Liver (tissue), 9 donors: ENCODE results near the gene ATL2. TPM values are rescaled to one million over a fixed set of nuclear protein-coding genes. Genes with fewer than 3 reads are reported as not detected.

Experiments
- DNase-seq: peaks from one replicate; pipeline ENCODE4 v3.0.0-alpha.2; 2017; ENCODE audit warnings: low spot score
- H3K27ac ChIP-seq, 2 donors: one replicate each; pipeline ENCODE4 v1.7.0; 2013; ENCODE audit warnings: inconsistent platforms in 2 of 2, low read length in 2 of 2, control low read depth in 1 of 2, low read depth in 1 of 2, mild to moderate bottlenecking in 1 of 2
- H3K27me3 ChIP-seq, 4 donors: one replicate each; pipeline versions ENCODE4 v1.6.1 to v1.7.0; 2013; ENCODE audit warnings: low read length in 3 of 4, inconsistent platforms in 1 of 4, mild to moderate bottlenecking in 1 of 4, moderate library complexity in 1 of 4; ENCODE audit not compliant: control insufficient read depth in 4 of 4, insufficient read depth in 4 of 4
- H3K36me3 ChIP-seq, 4 donors: one replicate each; pipeline versions ENCODE4 v1.6.1 to v1.7.0; 2013; ENCODE audit warnings: low read length in 3 of 4, mild to moderate bottlenecking in 3 of 4, low read depth in 1 of 4, moderate library complexity in 1 of 4; ENCODE audit not compliant: control insufficient read depth in 4 of 4, insufficient read depth in 3 of 4
- H3K4me1 ChIP-seq, 4 donors: one replicate each; pipeline versions ENCODE4 v1.6.1 to v1.7.0; 2013; ENCODE audit warnings: low read length in 3 of 4, mild to moderate bottlenecking in 3 of 4, moderate library complexity in 1 of 4; ENCODE audit not compliant: control insufficient read depth in 4 of 4, insufficient read depth in 4 of 4
- H3K4me3 ChIP-seq, 3 donors: one replicate each; pipeline versions ENCODE4 v1.6.1 to v1.7.0; 2013; ENCODE audit warnings: low read length in 3 of 3, control low read depth in 1 of 3, low read depth in 1 of 3, mild to moderate bottlenecking in 1 of 3
- H3K9ac ChIP-seq, 2 donors: one replicate each; pipeline ENCODE4 v1.7.0; 2013; ENCODE audit warnings: low read length in 2 of 2, mild to moderate bottlenecking in 2 of 2, moderate library complexity in 2 of 2, control low read depth in 1 of 2, low read depth in 1 of 2
- H3K9me3 ChIP-seq, 4 donors: one replicate each; pipeline versions ENCODE4 v1.6.1 to v1.7.0; 2013; ENCODE audit warnings: low read length in 3 of 4; ENCODE audit not compliant: control insufficient read depth in 4 of 4
- EGR1 ChIP-seq, 2 donors: IDR thresholded peaks; 2 replicates each; pipeline ENCODE4 v1.6.1; 2016 to 2018; ENCODE audit warnings: antibody characterized with exemption in 2 of 2, low read depth in 2 of 2
- FOXA1 ChIP-seq: IDR thresholded peaks from 2 replicates; pipeline ENCODE4 v1.6.1; 2016; ENCODE audit warnings: antibody characterized with exemption
- FOXA2 ChIP-seq: IDR thresholded peaks from 2 replicates; pipeline ENCODE4 v1.6.1; 2016; ENCODE audit warnings: antibody characterized with exemption
- GABPA ChIP-seq, 2 donors: IDR thresholded peaks in 1 of 2; conservative IDR thresholded peaks in 1 of 2; 2 replicates each; pipeline ENCODE4 v1.6.1; 2016; ENCODE audit warnings: antibody characterized with exemption in 2 of 2, mild to moderate bottlenecking in 1 of 2, moderate library complexity in 1 of 2
- HNF4A ChIP-seq, 2 donors: conservative IDR thresholded peaks; 2 replicates each; pipeline ENCODE4 v1.6.1; 2016; ENCODE audit warnings: antibody characterized with exemption in 2 of 2, mild to moderate bottlenecking in 2 of 2
- HNF4G ChIP-seq: IDR thresholded peaks from 2 replicates; pipeline ENCODE4 v1.6.1; 2016; ENCODE audit warnings: antibody characterized with exemption
- JUND ChIP-seq, 2 donors: IDR thresholded peaks; 2 replicates each; pipeline ENCODE4 v1.6.1; 2016; ENCODE audit warnings: antibody characterized with exemption in 2 of 2
- NR2F2 ChIP-seq: IDR thresholded peaks from 2 replicates; pipeline ENCODE4 v1.6.1; 2016; ENCODE audit warnings: antibody characterized with exemption
- RAD21 ChIP-seq, 2 donors: IDR thresholded peaks; 2 replicates each; pipeline ENCODE4 v1.6.1; 2016; ENCODE audit warnings: antibody characterized with exemption in 2 of 2, mild to moderate bottlenecking in 2 of 2
- RXRA ChIP-seq, 2 donors: IDR thresholded peaks; 2 replicates each; pipeline ENCODE4 v1.6.1; 2017 to 2018; ENCODE audit warnings: antibody characterized with exemption in 2 of 2, mild to moderate bottlenecking in 1 of 2
- SP1 ChIP-seq: IDR thresholded peaks from 2 replicates; pipeline ENCODE4 v1.6.1; 2018; ENCODE audit warnings: antibody characterized with exemption, mild to moderate bottlenecking
- TAF1 ChIP-seq: conservative IDR thresholded peaks from 2 replicates; pipeline ENCODE4 v1.6.1; 2016; ENCODE audit warnings: antibody characterized with exemption, mild to moderate bottlenecking
- YY1 ChIP-seq: IDR thresholded peaks from 2 replicates; pipeline ENCODE4 v1.6.1; 2016; ENCODE audit warnings: antibody characterized with exemption, mild to moderate bottlenecking
- WGBS: extraction: QIAGEN DNeasy Blood & Tissue Kit; methylation state at CpG from one replicate; pipeline ENCODE4 v1.1.7; 2013; 5-methylcytosine and 5-hydroxymethylcytosine counted together
- polyA plus RNA-seq, 2 donors: library from polyadenylated mRNA; stranded (reverse) in 1 of 2; unstranded in 1 of 2; fragments of 200-250 nt in 1 of 2; fragments of >200 nt in 1 of 2; fragmentation: Nextera tagmentation in 1 of 2; extraction: Ambion mirVana in 1 of 2; gene quantifications; one replicate each; pipeline versions ENCODE4 v1.2.1 to v1.2.3, GENCODE V29; 2013 to 2015
- total RNA-seq, 2 donors: library from RNA; depleted of rRNA; stranded (reverse); fragments of >200 nt; gene quantifications; one replicate each; pipeline ENCODE4 v1.2.3, GENCODE V29; 2014
- TF ChIP-seq, protein P1 (sequence below): IDR thresholded peaks from 2 replicates; pipeline ENCODE4 v1.6.1; 2016; ENCODE audit warnings: antibody characterized with exemption
- TF ChIP-seq, protein P2 (sequence below): IDR thresholded peaks from 2 replicates; pipeline ENCODE4 v1.6.1; 2016; ENCODE audit warnings: antibody characterized with exemption
- TF ChIP-seq, protein P3 (sequence below): fragments of 150-350 bp; IDR thresholded peaks from 2 replicates; pipeline ENCODE4 v1.5.1; 2017; ENCODE audit warnings: improper control_type of control experiment, low read depth, low read length; ENCODE audit not compliant: missing input control
- TF ChIP-seq, protein P4 (sequence below): IDR thresholded peaks from 2 replicates; pipeline ENCODE4 v1.6.1; 2016; ENCODE audit warnings: antibody characterized with exemption
- TF ChIP-seq, protein P5 (sequence below): IDR thresholded peaks from 2 replicates; pipeline ENCODE4 v1.6.1; 2016; ENCODE audit warnings: antibody characterized with exemption, mild to moderate bottlenecking
- donor health status: healthy.
- donor health status: healthy.
- donor health status: healthy.
- donor health status: healthy.
- donor health status: healthy.

ATL2 gene
- total and polyA plus RNA-seq, 4 donors = 21.0 to 163 (median 45.8) TPM

DNA sequence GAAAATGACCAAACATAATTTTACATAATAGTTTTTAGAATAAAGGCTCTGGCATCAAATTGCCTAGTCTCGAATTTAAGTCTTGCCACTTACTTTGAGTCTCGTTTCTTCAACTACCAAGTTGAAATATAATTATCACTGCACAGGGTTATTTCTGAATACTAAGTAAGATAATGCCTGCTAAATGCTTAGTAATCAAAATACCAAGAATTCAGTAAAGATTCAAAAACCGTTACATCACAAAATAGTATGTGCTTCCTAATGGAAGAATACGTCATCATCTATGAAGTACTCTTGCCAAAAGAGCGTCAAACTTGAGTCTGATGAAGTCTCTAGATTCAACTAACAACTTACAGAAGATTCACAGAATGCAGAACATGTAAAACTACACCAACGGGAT is 40.5 kb downstream of the ATL2 start:
- peaks cover 4 to 19% (median 13%) of the 10 kb centered on the region in 4 donors for H3K36me3 ChIP-seq
- DNase-seq = no peak
- H3K9me3 ChIP-seq = no peaks in the 10 kb centered on the region
- H3K27ac ChIP-seq = no peak overlapping the region
- no peak overlapping the region for H3K9ac ChIP-seq
- no peaks in the 10 kb centered on the region for H3K27me3 ChIP-seq
- no peak overlapping the region for H3K4me3 ChIP-seq
- WGBS = 95% methylated on average over 6 of the region's 6 CpGs
- no peaks in the 10 kb centered on the region for H3K4me1 ChIP-seq
- TF ChIP-seq RAD21 (IDR thresholded peaks at IDR 0.05) (no peak), FOXA1 (no peak), SP1 (no peak), EGR1 (IDR thresholded peaks at IDR 0.05; ENCODE audit: low read depth in 2 of 2) (no peak), YY1 (no peak), GABPA (IDR thresholded peaks at IDR 0.05 in 1 of 2, conservative IDR thresholded peaks at IDR 0.05 in 1 of 2) (no peak), FOXA2 (no peak), JUND (IDR thresholded peaks at IDR 0.05) (no peak), HNF4G (no peak), RXRA (IDR thresholded peaks at IDR 0.05) (no peak), NR2F2 (no peak), TAF1 (no peak)
- TF ChIP-seq, protein P1, sequence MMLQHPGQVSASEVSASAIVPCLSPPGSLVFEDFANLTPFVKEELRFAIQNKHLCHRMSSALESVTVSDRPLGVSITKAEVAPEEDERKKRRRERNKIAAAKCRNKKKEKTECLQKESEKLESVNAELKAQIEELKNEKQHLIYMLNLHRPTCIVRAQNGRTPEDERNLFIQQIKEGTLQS = no peak
- TF ChIP-seq, protein P2, sequence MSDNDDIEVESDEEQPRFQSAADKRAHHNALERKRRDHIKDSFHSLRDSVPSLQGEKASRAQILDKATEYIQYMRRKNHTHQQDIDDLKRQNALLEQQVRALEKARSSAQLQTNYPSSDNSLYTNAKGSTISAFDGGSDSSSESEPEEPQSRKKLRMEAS = no peak
- TF ChIP-seq, protein P3, sequence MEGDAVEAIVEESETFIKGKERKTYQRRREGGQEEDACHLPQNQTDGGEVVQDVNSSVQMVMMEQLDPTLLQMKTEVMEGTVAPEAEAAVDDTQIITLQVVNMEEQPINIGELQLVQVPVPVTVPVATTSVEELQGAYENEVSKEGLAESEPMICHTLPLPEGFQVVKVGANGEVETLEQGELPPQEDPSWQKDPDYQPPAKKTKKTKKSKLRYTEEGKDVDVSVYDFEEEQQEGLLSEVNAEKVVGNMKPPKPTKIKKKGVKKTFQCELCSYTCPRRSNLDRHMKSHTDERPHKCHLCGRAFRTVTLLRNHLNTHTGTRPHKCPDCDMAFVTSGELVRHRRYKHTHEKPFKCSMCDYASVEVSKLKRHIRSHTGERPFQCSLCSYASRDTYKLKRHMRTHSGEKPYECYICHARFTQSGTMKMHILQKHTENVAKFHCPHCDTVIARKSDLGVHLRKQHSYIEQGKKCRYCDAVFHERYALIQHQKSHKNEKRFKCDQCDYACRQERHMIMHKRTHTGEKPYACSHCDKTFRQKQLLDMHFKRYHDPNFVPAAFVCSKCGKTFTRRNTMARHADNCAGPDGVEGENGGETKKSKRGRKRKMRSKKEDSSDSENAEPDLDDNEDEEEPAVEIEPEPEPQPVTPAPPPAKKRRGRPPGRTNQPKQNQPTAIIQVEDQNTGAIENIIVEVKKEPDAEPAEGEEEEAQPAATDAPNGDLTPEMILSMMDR = no peak

DNA sequence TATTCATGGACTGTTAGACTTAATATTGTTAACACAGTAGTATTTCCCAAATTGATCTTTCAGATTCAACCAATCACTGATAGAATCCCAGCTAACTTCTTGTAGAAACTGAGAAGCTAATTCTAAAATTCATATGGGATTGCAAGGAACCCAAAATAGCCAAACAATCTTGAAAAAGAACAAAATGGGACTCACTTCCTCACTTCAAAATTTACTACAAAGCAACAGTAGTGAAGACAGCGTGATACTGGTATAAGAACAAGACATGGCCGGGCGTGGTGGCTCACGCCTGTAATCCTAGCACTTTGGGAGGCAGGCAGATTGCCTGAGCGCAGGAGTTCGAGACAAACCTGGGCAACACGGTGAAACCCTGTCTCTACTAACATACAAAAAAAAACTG is 46.3 kb downstream of the ATL2 start:
- H3K9me3 ChIP-seq = no peaks in the 10 kb centered on the region
- no peak overlapping the region for H3K27ac ChIP-seq
- no peak overlapping the region for H3K9ac ChIP-seq
- DNase-seq = no peak
- peaks cover 0 to 8% (median 3%) of the 10 kb centered on the region in 4 donors for H3K4me1 ChIP-seq
- no peaks in the 10 kb centered on the region for H3K27me3 ChIP-seq
- TF ChIP-seq EGR1 (IDR thresholded peaks at IDR 0.05; ENCODE audit: low read depth in 2 of 2) = no peak
- TF ChIP-seq, protein P1 = no peak
- no peak for TF ChIP-seq NR2F2
- no peak for TF ChIP-seq SP1
- TF ChIP-seq RXRA (IDR thresholded peaks at IDR 0.05) = no peak
- TF ChIP-seq FOXA1 = no peak
- TF ChIP-seq, protein P4, sequence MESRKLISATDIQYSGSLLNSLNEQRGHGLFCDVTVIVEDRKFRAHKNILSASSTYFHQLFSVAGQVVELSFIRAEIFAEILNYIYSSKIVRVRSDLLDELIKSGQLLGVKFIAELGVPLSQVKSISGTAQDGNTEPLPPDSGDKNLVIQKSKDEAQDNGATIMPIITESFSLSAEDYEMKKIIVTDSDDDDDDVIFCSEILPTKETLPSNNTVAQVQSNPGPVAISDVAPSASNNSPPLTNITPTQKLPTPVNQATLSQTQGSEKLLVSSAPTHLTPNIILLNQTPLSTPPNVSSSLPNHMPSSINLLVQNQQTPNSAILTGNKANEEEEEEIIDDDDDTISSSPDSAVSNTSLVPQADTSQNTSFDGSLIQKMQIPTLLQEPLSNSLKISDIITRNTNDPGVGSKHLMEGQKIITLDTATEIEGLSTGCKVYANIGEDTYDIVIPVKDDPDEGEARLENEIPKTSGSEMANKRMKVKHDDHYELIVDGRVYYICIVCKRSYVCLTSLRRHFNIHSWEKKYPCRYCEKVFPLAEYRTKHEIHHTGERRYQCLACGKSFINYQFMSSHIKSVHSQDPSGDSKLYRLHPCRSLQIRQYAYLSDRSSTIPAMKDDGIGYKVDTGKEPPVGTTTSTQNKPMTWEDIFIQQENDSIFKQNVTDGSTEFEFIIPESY = no peak
- no peak for TF ChIP-seq FOXA2
- TF ChIP-seq GABPA (IDR thresholded peaks at IDR 0.05 in 1 of 2, conservative IDR thresholded peaks at IDR 0.05 in 1 of 2) = no peak
- TF ChIP-seq, protein P3 = no peak
- TF ChIP-seq, protein P2 = no peak
- TF ChIP-seq HNF4G = no peak
- TF ChIP-seq YY1 = no peak
- no peak for TF ChIP-seq TAF1
- TF ChIP-seq JUND (IDR thresholded peaks at IDR 0.05) = no peak
- no peak for TF ChIP-seq RAD21 (IDR thresholded peaks at IDR 0.05)
- TF ChIP-seq HNF4A (conservative IDR thresholded peaks at IDR 0.05) = no peak
- TF ChIP-seq, protein P5, sequence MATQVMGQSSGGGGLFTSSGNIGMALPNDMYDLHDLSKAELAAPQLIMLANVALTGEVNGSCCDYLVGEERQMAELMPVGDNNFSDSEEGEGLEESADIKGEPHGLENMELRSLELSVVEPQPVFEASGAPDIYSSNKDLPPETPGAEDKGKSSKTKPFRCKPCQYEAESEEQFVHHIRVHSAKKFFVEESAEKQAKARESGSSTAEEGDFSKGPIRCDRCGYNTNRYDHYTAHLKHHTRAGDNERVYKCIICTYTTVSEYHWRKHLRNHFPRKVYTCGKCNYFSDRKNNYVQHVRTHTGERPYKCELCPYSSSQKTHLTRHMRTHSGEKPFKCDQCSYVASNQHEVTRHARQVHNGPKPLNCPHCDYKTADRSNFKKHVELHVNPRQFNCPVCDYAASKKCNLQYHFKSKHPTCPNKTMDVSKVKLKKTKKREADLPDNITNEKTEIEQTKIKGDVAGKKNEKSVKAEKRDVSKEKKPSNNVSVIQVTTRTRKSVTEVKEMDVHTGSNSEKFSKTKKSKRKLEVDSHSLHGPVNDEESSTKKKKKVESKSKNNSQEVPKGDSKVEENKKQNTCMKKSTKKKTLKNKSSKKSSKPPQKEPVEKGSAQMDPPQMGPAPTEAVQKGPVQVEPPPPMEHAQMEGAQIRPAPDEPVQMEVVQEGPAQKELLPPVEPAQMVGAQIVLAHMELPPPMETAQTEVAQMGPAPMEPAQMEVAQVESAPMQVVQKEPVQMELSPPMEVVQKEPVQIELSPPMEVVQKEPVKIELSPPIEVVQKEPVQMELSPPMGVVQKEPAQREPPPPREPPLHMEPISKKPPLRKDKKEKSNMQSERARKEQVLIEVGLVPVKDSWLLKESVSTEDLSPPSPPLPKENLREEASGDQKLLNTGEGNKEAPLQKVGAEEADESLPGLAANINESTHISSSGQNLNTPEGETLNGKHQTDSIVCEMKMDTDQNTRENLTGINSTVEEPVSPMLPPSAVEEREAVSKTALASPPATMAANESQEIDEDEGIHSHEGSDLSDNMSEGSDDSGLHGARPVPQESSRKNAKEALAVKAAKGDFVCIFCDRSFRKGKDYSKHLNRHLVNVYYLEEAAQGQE = no peak
- peaks cover 0 to 13% (median 5%) of the 10 kb centered on the region in 4 donors for H3K36me3 ChIP-seq
- 98% methylated on average over 7 of the region's 7 CpGs for WGBS
- no peak overlapping the region for H3K4me3 ChIP-seq
